GM12878 (cell line): ENCODE data around the gene CATSPERZ. TPM values are rescaled to one million over a fixed set of nuclear protein-coding genes. Genes with fewer than 3 reads are reported as not detected.

ENCODE experiments used
- ATAC-seq: fragments of 200-7000 bp; cut with Tn5 transposase; 3 replicates; pipeline ENCODE4 v1.9.1; 2020; ENCODE audit warnings: mild to moderate bottlenecking, moderate library complexity
- BruUV-seq: library from RNA; stranded (reverse); fragments of 400-500 nt; replicated peaks from 2 replicates; lab custom pipeline; 2021; lab: Mats Ljungman, UMichigan
- CTCF ChIA-PET: fragments of 300-600 bp; sonication (Branson Sonifier 250); formaldehyde crosslinking; extraction: SDS; loops from one replicate; lab custom pipeline; 2021; ENCODE audit warnings: inconsistent platforms; lab: Yijun Ruan, JAX
- POLR2A ChIA-PET: fragments of 350-600 bp; formaldehyde crosslinking; extraction: SDS; loops from one replicate; lab custom pipeline; 2021; ENCODE audit warnings: inconsistent platforms; lab: Charles Lee
- RAD21 ChIA-PET: fragments of 300-600 bp; sonication (Branson Sonifier 250); formaldehyde crosslinking; loops from one replicate; lab custom pipeline; 2023; ENCODE audit warnings: antibody characterized with exemption; ENCODE audit not compliant: unreplicated experiment; lab: Charles Lee
- SMC1A ChIA-PET: fragments of 300-600 bp; sonication (Branson Sonifier 250); formaldehyde crosslinking; loops from one replicate; lab custom pipeline; 2023; ENCODE audit not compliant: unreplicated experiment, uncharacterized antibody; lab: Charles Lee
- DNase-seq: peaks from one replicate; pipeline ENCODE4 v3.0.0-alpha.2; 2011; ENCODE audit warnings: low read depth, low spot score
- FAIRE-seq: peaks from 3 replicates; lab custom pipeline; 2011; peaks lifted over from hg19 to GRCh38; lab: Jason Lieb, UNC
- H2AFZ ChIP-seq: 2 replicates; pipeline ENCODE4 v1.6.0; 2011; ENCODE audit warnings: low read depth, low read length, control low read depth; ENCODE audit not compliant: control insufficient read depth
- H3K27ac ChIP-seq: 2 replicates; pipeline ENCODE4 v1.5.1; 2011; ENCODE audit warnings: control low read depth; ENCODE audit not compliant: control insufficient read depth, insufficient read depth
- H3K27me3 ChIP-seq, 2 experiments: replicated peaks in 1 of 2; 2 replicates each; pipeline versions ENCODE4 v1.6.0 to v1.6.1; 2011; ENCODE audit warnings: low read length in 1 of 2; ENCODE audit not compliant: control insufficient read depth in 2 of 2, insufficient read depth in 2 of 2
- H3K36me3 ChIP-seq, 2 experiments: 2 replicates each; pipeline ENCODE4 v1.5.1; 2011; ENCODE audit warnings: low read length in 1 of 2; ENCODE audit not compliant: control insufficient read depth in 2 of 2, insufficient read depth in 2 of 2
- H3K4me1 ChIP-seq: 2 replicates; pipeline ENCODE4 v1.6.1; 2011; ENCODE audit warnings: mild to moderate bottlenecking, low read length, moderate library complexity, mixed read lengths; ENCODE audit not compliant: control insufficient read depth, insufficient read depth
- H3K4me2 ChIP-seq: 2 replicates; pipeline ENCODE4 v1.6.0; 2011; ENCODE audit warnings: control low read depth; ENCODE audit not compliant: control insufficient read depth, insufficient read depth
- H3K4me3 ChIP-seq: fragments of 200-600 bp; sonication (generic); 2 replicates; pipeline ENCODE4 v1.5.1; 2016
- H3K79me2 ChIP-seq: 2 replicates; pipeline ENCODE4 v1.6.0; 2011; ENCODE audit warnings: low read length; ENCODE audit not compliant: control insufficient read depth, insufficient read depth
- H3K9ac ChIP-seq: 2 replicates; pipeline ENCODE4 v1.8.0; 2011; ENCODE audit warnings: low read length, control low read depth, mixed read lengths; ENCODE audit not compliant: control insufficient read depth, insufficient read depth
- H3K9me3 ChIP-seq: replicated peaks from 3 replicates; pipeline ENCODE4 v1.5.1; 2011; ENCODE audit warnings: mild to moderate bottlenecking, low read length; ENCODE audit not compliant: control insufficient read depth, insufficient read depth
- H4K20me1 ChIP-seq: 2 replicates; pipeline ENCODE4 v1.6.0; 2011; ENCODE audit not compliant: control insufficient read depth, insufficient read depth
- CTCF ChIP-seq, 3 experiments: IDR thresholded peaks in 2 of 3; conservative IDR thresholded peaks in 1 of 3; 2 replicates each; pipeline ENCODE4 v1.5.1; 2011; ENCODE audit warnings: low read depth in 3 of 3, low read length in 3 of 3, mild to moderate bottlenecking in 3 of 3, control low read depth in 2 of 3, moderate library complexity in 2 of 3, inconsistent platforms in 1 of 3, mixed read lengths in 1 of 3; ENCODE audit not compliant: control insufficient read depth in 2 of 3, insufficient read depth in 1 of 3; ENCODE audit errors: extremely low read depth in 1 of 3
- ETV6 ChIP-seq, 2 experiments: fragments of 450-650 bp in 1 of 2; IDR thresholded peaks in 1 of 2; conservative IDR thresholded peaks in 1 of 2; 2 replicates each; pipeline ENCODE4 v1.6.1; 2014; ENCODE audit warnings: antibody characterized with exemption in 1 of 2, borderline replicate concordance in 1 of 2, low read depth in 1 of 2, mild to moderate bottlenecking in 1 of 2, moderate library complexity in 1 of 2
- IRF4 ChIP-seq: IDR thresholded peaks from 2 replicates; pipeline ENCODE4 v1.6.1; 2011; ENCODE audit warnings: low read depth, low read length
- NR2C2 ChIP-seq: IDR thresholded peaks from 2 replicates; pipeline ENCODE4 v1.6.1; 2011; ENCODE audit warnings: borderline replicate concordance, low read depth; ENCODE audit not compliant: control insufficient read depth, insufficient read length
- RCOR1 ChIP-seq: conservative IDR thresholded peaks from 2 replicates; pipeline ENCODE4 v1.6.1; 2012; ENCODE audit warnings: low read depth, low read length, improper control_type of control experiment
- STAT3 ChIP-seq: IDR thresholded peaks from 2 replicates; pipeline ENCODE4 v1.6.1; 2011; ENCODE audit warnings: low read depth, low read length, improper control_type of control experiment
- SUPT20H ChIP-seq: IDR thresholded peaks from 2 replicates; pipeline ENCODE4 v1.6.1; 2011; ENCODE audit warnings: low read depth, mild to moderate bottlenecking, low read length, moderate library complexity, borderline replicate concordance; ENCODE audit not compliant: control insufficient read depth
- TCF12 ChIP-seq: IDR thresholded peaks from 2 replicates; pipeline ENCODE4 v1.6.1; 2011; ENCODE audit warnings: low read depth, mild to moderate bottlenecking, low read length
- ZNF592 ChIP-seq: fragments of 450-650 bp; IDR thresholded peaks from 2 replicates; pipeline ENCODE4 v1.6.1; 2017; ENCODE audit warnings: mild to moderate bottlenecking, moderate library complexity
- WGBS: methylation state at CpG from one replicate; pipeline ENCODE4 v1.1.6; 2016; ENCODE audit warnings: low lambda C conversion rate; ENCODE audit not compliant: insufficient replicate concordance, insufficient coverage; ENCODE audit errors: missing lambda C conversion rate; 5-methylcytosine and 5-hydroxymethylcytosine counted together
- in situ Hi-C: fragments of 300-500 bp; cut with MboI; formaldehyde crosslinking; loops from 9 replicates; pipeline ENCODE4 v1.14.3; 2018; ENCODE audit warnings: mixed read lengths
- intact Hi-C: fragments of 100-400 bp; cut with micrococcal nuclease; formaldehyde crosslinking; loops from one replicate; pipeline ENCODE4 v1.14.2; 2022; ENCODE audit not compliant: unreplicated experiment
- polyA plus RNA-seq, 11 experiments: library from polyadenylated mRNA; depleted of rRNA in 4 of 11; unstranded in 6 of 11; stranded (reverse) in 5 of 11; fragments of >200 nt; fragmentation: Nextera tagmentation in 4 of 11; fragmentation: Illumina TruSeq in 1 of 11; extraction: Ambion mirVana in 4 of 11; extraction: Trizol in 1 of 11; gene quantifications; 1 replicate in 1 of 11; 2 replicates in 10 of 11; pipeline versions ENCODE4 v1.2.1 to v1.2.3, GENCODE V29; 2011 to 2016; ENCODE audit warnings: inconsistent platforms in 2 of 11, missing spikeins in 2 of 11, low read depth in 1 of 11
- total RNA-seq, 4 experiments: library from RNA; depleted of rRNA in 3 of 4; stranded (reverse); fragments of >200 nt in 3 of 4; fragmentation: Illumina TruSeq in 1 of 4; extraction: Trizol in 1 of 4; gene quantifications; 2 replicates each; pipeline versions ENCODE4 v1.2.1 to v1.2.3, GENCODE V29; 2013 to 2021
- TF ChIP-seq, protein P1 (sequence below): fragments of 450-650 bp; IDR thresholded peaks from 2 replicates; pipeline ENCODE4 v1.6.1; 2016; ENCODE audit warnings: mild to moderate bottlenecking

CATSPERZ gene
- total and polyA plus RNA-seq, 10 of the 15 experiments (the other 5 are each of a cell fraction or from before 2014, with no cell fraction given): 0.12 to 0.31 TPM; not detected in 8

DNA sequence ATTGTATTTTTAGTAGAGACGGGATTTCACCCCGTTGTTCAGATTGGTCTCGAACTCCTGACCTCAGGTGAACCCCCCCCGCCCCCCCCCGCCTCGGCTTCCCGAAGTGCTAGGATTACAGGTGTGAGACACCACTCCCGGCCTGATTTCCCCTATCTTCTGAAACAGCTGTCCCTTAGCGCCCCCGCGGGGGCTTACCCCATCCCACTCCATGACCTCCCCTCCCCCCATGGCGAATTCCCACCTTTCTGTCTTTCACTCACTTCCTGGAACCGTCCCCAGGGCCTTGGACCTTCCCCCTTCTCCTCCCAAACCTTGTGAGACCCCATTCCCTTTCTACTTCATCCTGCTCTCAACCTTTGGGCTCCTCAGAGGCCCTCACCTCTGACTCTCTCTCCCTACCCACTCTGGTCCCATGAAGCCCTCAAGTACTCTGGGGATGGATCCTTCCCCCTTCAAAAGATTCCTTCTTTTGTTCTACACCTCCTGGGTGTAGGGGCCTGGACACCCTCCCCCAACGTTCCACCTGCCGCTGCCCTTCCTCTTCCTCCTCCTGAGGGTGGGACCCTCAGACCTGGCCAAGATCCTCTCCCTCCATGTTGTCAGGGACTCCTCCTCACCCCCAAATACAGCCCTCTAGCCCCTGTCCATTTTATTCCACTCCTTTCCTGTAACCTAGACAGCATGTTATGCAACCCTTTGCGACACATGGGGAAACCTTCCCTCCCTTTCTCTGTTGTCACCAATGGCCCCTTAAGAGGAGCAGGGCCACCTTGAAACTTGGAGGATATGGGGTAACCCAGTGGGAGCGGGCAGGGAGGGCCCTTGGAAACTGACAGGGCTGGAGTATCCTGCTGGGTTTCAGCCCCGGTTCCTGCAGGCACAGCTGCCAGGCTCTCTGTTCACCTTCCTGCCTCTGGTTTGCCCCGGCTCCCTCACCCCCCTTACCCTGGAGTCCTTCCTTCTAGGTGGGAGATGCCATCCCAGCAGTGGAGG lies 18.9 kb downstream of the CATSPERZ start (continued):
- TF ChIP-seq ETV6 (conservative IDR thresholded peaks at IDR 0.05 in 1 of 2, IDR thresholded peaks at IDR 0.05 in 1 of 2; ENCODE audit: borderline replicate concordance in 1 of 2, low read depth in 1 of 2) (no peak), IRF4 (no peak)

DNA sequence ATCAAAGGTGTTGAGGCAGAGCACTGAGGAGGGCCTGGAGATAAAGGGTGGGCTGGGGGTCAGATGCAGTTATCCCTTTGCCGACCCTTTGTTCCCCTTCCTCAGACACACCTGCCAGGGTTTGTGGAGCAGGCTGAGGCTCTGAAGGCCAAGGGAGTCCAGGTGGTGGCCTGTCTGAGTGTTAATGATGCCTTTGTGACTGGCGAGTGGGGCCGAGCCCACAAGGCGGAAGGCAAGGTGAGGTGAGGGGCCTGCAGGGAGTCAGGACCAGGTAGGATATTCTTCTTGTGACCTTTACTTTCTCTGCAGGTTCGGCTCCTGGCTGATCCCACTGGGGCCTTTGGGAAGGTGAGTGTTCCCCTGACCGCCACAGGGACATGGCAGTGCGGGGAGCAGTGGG lies 20.4 kb downstream of the CATSPERZ start:
- H2AFZ ChIP-seq: no peak overlapping the region
- intact Hi-C loops (no loop called here), in situ Hi-C loops (no loop called here)
- H3K9me3 ChIP-seq: no peaks in the 10 kb centered on the region
- WGBS: over 99% methylated on average over 7 of the region's 7 CpGs
- no peaks in the 10 kb centered on the region for H3K27me3 ChIP-seq
- H3K4me2 ChIP-seq: no peak overlapping the region
- no TSS peak for BruUV-seq
- ChIA-PET SMC1A (interaction anchor here (5.3 kb wide), 1 partner anchor 12 kb away, joined by 71 read pairs; no protein-coding TSS in a partner anchor), CTCF (interaction anchor here (5.5 to 5.9 kb wide), 2 partner anchors 16 to 33 kb away, joined by 143 to 228 read pairs; partner anchors contain the start of gene CCDC88B), RAD21 (interaction anchor here (1.6 to 5.6 kb wide), 2 partner anchors 11 to 37 kb away, joined by 5 to 176 read pairs; partner anchors contain the start of gene RPS6KA4), POLR2A (interaction anchor here (0.7 to 1.3 kb wide), 2 partner anchors 32 to 482 kb away, joined by 3 read pairs; partner anchors contain the start of gene MARK2)
- H4K20me1 ChIP-seq: no peaks in the 10 kb centered on the region
- H3K27ac ChIP-seq: no peak overlapping the region
- peaks cover 26% of the 10 kb centered on the region for H3K79me2 ChIP-seq
- FAIRE-seq: no peak
- no peak for ATAC-seq
- DNase-seq: no peak
- no peak overlapping the region for H3K9ac ChIP-seq
- H3K4me3 ChIP-seq: no peak overlapping the region
- peaks cover 9% of the 10 kb centered on the region for H3K4me1 ChIP-seq
- H3K36me3 ChIP-seq: peaks cover 0 to 6% of the 10 kb centered on the region in 2 experiments; a peak in 2 of 4 replicates
- TF ChIP-seq RCOR1 (no peak), NR2C2 (no peak), STAT3 (no peak), ZNF592 (no peak), SUPT20H (no peak), CTCF (IDR thresholded peaks at IDR 0.05 in 2 of 3, conservative IDR thresholded peaks at IDR 0.05 in 1 of 3; ENCODE audit: control insufficient read depth in 2 of 3, extremely low read depth in 1 of 3, insufficient read depth in 1 of 3, low read depth in 3 of 3, low read length in 3 of 3) (no peak), TCF12 (no peak)
- TF ChIP-seq, protein P1, sequence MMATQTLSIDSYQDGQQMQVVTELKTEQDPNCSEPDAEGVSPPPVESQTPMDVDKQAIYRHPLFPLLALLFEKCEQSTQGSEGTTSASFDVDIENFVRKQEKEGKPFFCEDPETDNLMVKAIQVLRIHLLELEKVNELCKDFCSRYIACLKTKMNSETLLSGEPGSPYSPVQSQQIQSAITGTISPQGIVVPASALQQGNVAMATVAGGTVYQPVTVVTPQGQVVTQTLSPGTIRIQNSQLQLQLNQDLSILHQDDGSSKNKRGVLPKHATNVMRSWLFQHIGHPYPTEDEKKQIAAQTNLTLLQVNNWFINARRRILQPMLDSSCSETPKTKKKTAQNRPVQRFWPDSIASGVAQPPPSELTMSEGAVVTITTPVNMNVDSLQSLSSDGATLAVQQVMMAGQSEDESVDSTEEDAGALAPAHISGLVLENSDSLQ: no peak
